Endodermal cell (in vitro differentiated cells): ENCODE results near the gene SPDYE17. TPM values are rescaled to one million over a fixed set of nuclear protein-coding genes. Genes with fewer than 3 reads are reported as not detected.
"Not testable (repeated sequence)": the region's sequence is repeated elsewhere in the genome, so short reads cannot be mapped to it uniquely, and the experiment has no call there.

Experiments
- DNase-seq: peaks from one replicate; pipeline ENCODE4 v3.0.0-alpha.2; 2017
- H3K27ac ChIP-seq: 2 replicates; pipeline ENCODE4 v1.5.1; 2013; ENCODE audit warnings: mild to moderate bottlenecking, low read depth, low read length, moderate library complexity
- H3K27me3 ChIP-seq: 2 replicates; pipeline ENCODE4 v1.6.1; 2013; ENCODE audit warnings: mild to moderate bottlenecking, low read length, moderate library complexity; ENCODE audit not compliant: insufficient read depth, control insufficient read depth, poor library complexity, severe bottlenecking
- H3K36me3 ChIP-seq: 2 replicates; pipeline ENCODE4 v1.7.0; 2013; ENCODE audit warnings: mild to moderate bottlenecking, low read length, moderate library complexity; ENCODE audit not compliant: control insufficient read depth, insufficient read depth
- H3K4me1 ChIP-seq: one replicate; pipeline ENCODE4 v1.7.0; 2013; ENCODE audit warnings: low read length; ENCODE audit not compliant: control insufficient read depth, insufficient read depth
- H3K4me3 ChIP-seq: 2 replicates; pipeline ENCODE4 v1.5.1; 2013; ENCODE audit warnings: mild to moderate bottlenecking, low read length, moderate library complexity
- H3K9ac ChIP-seq: 2 replicates; pipeline ENCODE4 v1.6.1; 2013; ENCODE audit warnings: mild to moderate bottlenecking, low read length, moderate library complexity; ENCODE audit not compliant: poor library complexity, severe bottlenecking; ENCODE audit errors: extremely low read depth
- H3K9me3 ChIP-seq: 2 replicates; pipeline ENCODE4 v1.6.1; 2013; ENCODE audit warnings: mild to moderate bottlenecking, low read length, moderate library complexity; ENCODE audit not compliant: control insufficient read depth
- H3K27ac Mint-ChIP-seq: 2 replicates; pipeline ENCODE4 v1.8.0; 2020; ENCODE audit warnings: mixed read lengths
- H3K27me3 Mint-ChIP-seq: 2 replicates; pipeline ENCODE4 v1.8.0; 2021; ENCODE audit warnings: mild to moderate bottlenecking, mixed read lengths; ENCODE audit not compliant: insufficient read depth
- H3K36me3 Mint-ChIP-seq: 2 replicates; pipeline ENCODE4 v1.8.0; 2020; ENCODE audit warnings: low read depth, mixed read lengths
- H3K4me1 Mint-ChIP-seq: 2 replicates; pipeline ENCODE4 v1.8.0; 2020; ENCODE audit warnings: mixed read lengths
- H3K4me3 Mint-ChIP-seq: 2 replicates; pipeline ENCODE4 v1.8.0; 2020; ENCODE audit warnings: mild to moderate bottlenecking, moderate library complexity, mixed read lengths
- H3K9me3 Mint-ChIP-seq: 2 replicates; pipeline ENCODE4 v1.8.0; 2020; ENCODE audit warnings: mild to moderate bottlenecking, mixed read lengths
- WGBS, 2 experiments: methylation state at CpG; one replicate each; pipeline versions ENCODE4 v1.1.5 to v1.1.7; 2013; ENCODE audit warnings: missing lambda C conversion rate in 2 of 2, mixed read lengths in 1 of 2; ENCODE audit not compliant: insufficient coverage in 1 of 2, insufficient read length in 1 of 2; 5-methylcytosine and 5-hydroxymethylcytosine counted together
- total RNA-seq, 2 donors: library from RNA; stranded (reverse); fragmentation: NEBNext Ultra II Directional in 1 of 2; extraction: Animal tissue kit (Norgen Biotek cat#: 25700) in 1 of 2; gene quantifications; 2 replicates in 1 of 2; 3 replicates in 1 of 2; pipeline ENCODE4 v1.2.1, GENCODE V29; 2021

SPDYE17 gene
- total RNA-seq, 2 donors from 2014 or later, result not detected

GRCh38 chr7:76974793-76975579, 57.2 kb downstream of the SPDYE17 start:
- not testable (repeated sequence) for H3K9ac ChIP-seq, H3K4me1 ChIP-seq, H3K4me1 Mint-ChIP-seq, H3K9me3 Mint-ChIP-seq, H3K36me3 ChIP-seq, DNase-seq, H3K4me3 Mint-ChIP-seq, H3K27ac ChIP-seq, H3K9me3 ChIP-seq, H3K27me3 ChIP-seq, H3K27me3 Mint-ChIP-seq, H3K4me3 ChIP-seq, H3K27ac Mint-ChIP-seq
- peaks cover 14% of the 10 kb centered on the region for H3K36me3 Mint-ChIP-seq
- 91 to 100% methylated on average over 5 to 17 of the region's 27 CpGs for WGBS, 2 experiments

- H3K4me3 Mint-ChIP-seq, H3K36me3 ChIP-seq, H3K4me1 Mint-ChIP-seq, H3K27me3 ChIP-seq, H3K9ac ChIP-seq, H3K27ac Mint-ChIP-seq, H3K27ac ChIP-seq, H3K27me3 Mint-ChIP-seq, H3K9me3 Mint-ChIP-seq, DNase-seq, H3K9me3 ChIP-seq, H3K4me1 ChIP-seq, H3K4me3 ChIP-seq: not testable (repeated sequence)
- peaks cover 13% of the 10 kb centered on the region for H3K36me3 Mint-ChIP-seq
- 83% methylated on average over 3 of the region's 12 CpGs; no CpG with 5 or more reads in 1 of the 2 experiments for WGBS, 2 experiments
These were observed 57.8 kb downstream of the SPDYE17 start for GRCh38 chr7:76974336-76974735.

- H3K4me1 Mint-ChIP-seq, H3K4me3 Mint-ChIP-seq, H3K9me3 Mint-ChIP-seq, H3K4me3 ChIP-seq, H3K27me3 ChIP-seq, H3K27me3 Mint-ChIP-seq, H3K36me3 ChIP-seq, H3K4me1 ChIP-seq, H3K27ac ChIP-seq, H3K27ac Mint-ChIP-seq, H3K9ac ChIP-seq, H3K9me3 ChIP-seq: not testable (repeated sequence)
- WGBS, 2 experiments, result 92% methylated on average over 3 of the region's 8 CpGs; no CpG with 5 or more reads in 1 of the 2 experiments
- peak; percentile 59 for DNase-seq
- peaks cover 13% of the 10 kb centered on the region for H3K36me3 Mint-ChIP-seq
These were observed 59.8 kb downstream of the SPDYE17 start for GRCh38 chr7:76972391-76972790.

Other genes starting within 250 kb of the SPDYE17 start
- gene SPDYE18, start 30.2 kb upstream of the SPDYE17 start, total RNA-seq, result under 1 TPM in 1 of 2 donors, not detected in 1; 0.89 TPM
- 1 to 10 TPM; 2.7 to 5.2 TPM for gene CCDC146, start 90.3 kb upstream of the SPDYE17 start, total RNA-seq
- gene FGL2, start 167.5 kb upstream of the SPDYE17 start, total RNA-seq, result not detected